Measurements from ENCODE around the gene MARCHF11. TPM values are rescaled to one million over a fixed set of nuclear protein-coding genes. Genes with fewer than 3 reads are reported as not detected.

The MARCHF11 gene, protein sequence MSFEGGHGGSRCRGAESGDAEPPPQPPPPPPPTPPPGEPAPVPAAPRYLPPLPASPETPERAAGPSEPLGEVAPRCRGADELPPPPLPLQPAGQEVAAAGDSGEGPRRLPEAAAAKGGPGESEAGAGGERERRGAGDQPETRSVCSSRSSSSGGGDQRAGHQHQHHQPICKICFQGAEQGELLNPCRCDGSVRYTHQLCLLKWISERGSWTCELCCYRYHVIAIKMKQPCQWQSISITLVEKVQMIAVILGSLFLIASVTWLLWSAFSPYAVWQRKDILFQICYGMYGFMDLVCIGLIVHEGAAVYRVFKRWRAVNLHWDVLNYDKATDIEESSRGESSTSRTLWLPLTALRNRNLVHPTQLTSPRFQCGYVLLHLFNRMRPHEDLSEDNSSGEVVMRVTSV
- total RNA-seq = not detected in 2 replicates

DNA sequence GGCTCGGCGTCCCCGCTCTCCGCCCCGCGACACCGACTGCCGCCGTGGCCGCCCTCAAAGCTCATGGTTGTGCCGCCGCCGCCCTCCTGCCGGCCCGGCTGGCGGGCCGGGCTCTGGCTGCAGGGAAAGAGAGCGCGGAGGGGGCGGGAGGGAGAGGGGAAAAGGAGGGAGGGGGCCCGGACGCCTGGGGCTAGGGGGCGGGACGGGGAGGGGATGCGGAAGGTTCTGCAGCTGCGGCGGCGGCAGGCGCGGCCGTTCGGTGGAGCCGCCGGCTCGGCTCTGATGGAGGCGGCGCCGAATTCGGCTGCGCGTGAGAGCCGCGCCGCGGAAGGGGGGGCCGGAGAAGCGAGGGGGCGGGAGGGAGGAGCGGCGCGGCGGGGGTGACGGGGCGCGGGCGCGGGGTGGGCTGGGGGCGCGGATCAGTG is at the start of gene MARCHF11:
MARCHF11 (minus strand) TSS at position 281 of the 425 bp plus-strand sequence; CDS start at position 65, 216 bp downstream.

